H1 (cell line): ENCODE measurements around the gene PRKCSH. TPM values are rescaled to one million over a fixed set of nuclear protein-coding genes. Genes with fewer than 3 reads are reported as not detected.

Experiments
- CTCF ChIA-PET: fragments of 300-600 bp; sonication (Branson Sonifier 250); formaldehyde crosslinking; loops from one replicate; lab custom pipeline; 2021; ENCODE audit not compliant: partially characterized antibody; lab: Charles Lee
- POLR2A ChIA-PET: fragments of 300-600 bp; sonication (Branson Sonifier 250); formaldehyde crosslinking; loops from one replicate; lab custom pipeline; 2021; ENCODE audit warnings: inconsistent platforms; ENCODE audit not compliant: partially characterized antibody; lab: Charles Lee
- DNase-seq, 2 experiments: peaks; one replicate each; pipeline versions ENCODE4 v3.0.0 to v3.0.0-alpha.2; 2010 to 2022; ENCODE audit warnings: low spot score in 2 of 2, low read depth in 1 of 2, mixed read lengths in 1 of 2
- FAIRE-seq: peaks from 2 replicates; lab custom pipeline; 2011; peaks lifted over from hg19 to GRCh38; lab: Jason Lieb, UNC
- H2AFZ ChIP-seq: 2 replicates; pipeline ENCODE4 v1.8.1; 2012; ENCODE audit warnings: low read length, inconsistent platforms
- H2AK5ac ChIP-seq: 2 replicates; pipeline ENCODE4 v1.6.1; 2013; ENCODE audit warnings: low read depth, low read length
- H2BK120ac ChIP-seq: replicated peaks from 2 replicates; pipeline ENCODE3; 2013; ENCODE audit warnings: low read depth, low read length, inconsistent platforms
- H2BK12ac ChIP-seq: 2 replicates; pipeline ENCODE4 v1.6.1; 2013; ENCODE audit warnings: low read depth, low read length
- H2BK15ac ChIP-seq: 2 replicates; pipeline ENCODE4 v1.6.1; 2013; ENCODE audit warnings: low read length
- H2BK20ac ChIP-seq: 2 replicates; pipeline ENCODE4 v1.6.1; 2013; ENCODE audit warnings: low read length
- H2BK5ac ChIP-seq: 2 replicates; pipeline ENCODE4 v1.6.1; 2013; ENCODE audit warnings: low read depth, low read length
- H3K14ac ChIP-seq: 2 replicates; pipeline ENCODE4 v1.6.1; 2013; ENCODE audit warnings: inconsistent platforms; ENCODE audit not compliant: insufficient read length
- H3K18ac ChIP-seq: 2 replicates; pipeline ENCODE4 v1.6.1; 2013; ENCODE audit warnings: low read length; ENCODE audit errors: extremely low read depth
- H3K23ac ChIP-seq: 2 replicates; pipeline ENCODE4 v1.6.1; 2013; ENCODE audit warnings: inconsistent platforms; ENCODE audit not compliant: insufficient read length
- H3K23me2 ChIP-seq: 2 replicates; pipeline ENCODE4 v1.6.1; 2013; ENCODE audit warnings: low read depth, low read length
- H3K27ac ChIP-seq: 2 replicates; pipeline ENCODE4 v1.6.1; 2011; ENCODE audit warnings: low read depth, low read length, inconsistent platforms
- H3K27me3 ChIP-seq, 4 experiments: replicated peaks in 1 of 4; 1 replicate in 1 of 4; 2 replicates in 3 of 4; pipeline versions ENCODE4 v1.6.1 to v1.8.1; 2011 to 2013; ENCODE audit warnings: low read length in 3 of 4, mild to moderate bottlenecking in 3 of 4, inconsistent platforms in 2 of 4, mixed read lengths in 2 of 4, moderate library complexity in 1 of 4; ENCODE audit not compliant: control insufficient read depth in 3 of 4, insufficient read depth in 3 of 4; ENCODE audit errors: extremely low read depth in 1 of 4
- H3K36me3 ChIP-seq, 4 experiments: 2 replicates each; pipeline versions ENCODE4 v1.6.1 to v1.8.1; 2011 to 2013; ENCODE audit warnings: mild to moderate bottlenecking in 4 of 4, low read length in 3 of 4, moderate library complexity in 2 of 4, control low read depth in 1 of 4, inconsistent platforms in 1 of 4; ENCODE audit not compliant: insufficient read depth in 4 of 4, control insufficient read depth in 2 of 4
- H3K4ac ChIP-seq: replicated peaks from 2 replicates; pipeline ENCODE3; 2013; ENCODE audit warnings: low read length, low read depth, mixed read lengths, inconsistent platforms; ENCODE audit not compliant: insufficient read length
- H3K4me1 ChIP-seq, 4 experiments: replicated peaks in 1 of 4; 1 replicate in 1 of 4; 2 replicates in 3 of 4; pipeline versions ENCODE4 v1.6.1 to v1.8.1; 2011 to 2013; ENCODE audit warnings: low read length in 3 of 4, inconsistent platforms in 2 of 4, mixed read lengths in 1 of 4; ENCODE audit not compliant: insufficient read depth in 4 of 4, control insufficient read depth in 3 of 4
- H3K4me2 ChIP-seq, 2 experiments: 2 replicates each; pipeline versions ENCODE4 v1.6.1 to v1.8.1; 2011 to 2013; ENCODE audit warnings: low read depth in 2 of 2, low read length in 2 of 2, control low read depth in 1 of 2, inconsistent platforms in 1 of 2, mild to moderate bottlenecking in 1 of 2; ENCODE audit not compliant: insufficient read depth in 1 of 2
- H3K4me3 ChIP-seq, 4 experiments: fragments of 200-600, 300-600 bp in 1 of 4; sonication (generic), shearing (Covaris generic), sonication (Bioruptor Twin) in 1 of 4; 2 replicates each; pipeline versions ENCODE4 v1.5.1 to v1.8.1; 2011 to 2016; ENCODE audit warnings: low read length in 4 of 4, low read depth in 3 of 4, control low read depth in 2 of 4, inconsistent platforms in 2 of 4, mild to moderate bottlenecking in 2 of 4, mixed read lengths in 1 of 4, moderate library complexity in 1 of 4; ENCODE audit not compliant: insufficient read depth in 2 of 4; ENCODE audit errors: extremely low read depth in 1 of 4
- H3K56ac ChIP-seq: replicated peaks from 2 replicates; pipeline ENCODE3; 2013; ENCODE audit warnings: low read depth, mild to moderate bottlenecking, mixed read lengths, low read length, inconsistent platforms; ENCODE audit not compliant: insufficient read length
- H3K79me1 ChIP-seq: 2 replicates; pipeline ENCODE4 v1.6.1; 2013; ENCODE audit warnings: low read depth, low read length, control low read depth
- H3K79me2 ChIP-seq, 2 experiments: 2 replicates each; pipeline versions ENCODE4 v1.6.1 to v1.8.1; 2012 to 2013; ENCODE audit warnings: low read length in 2 of 2, mild to moderate bottlenecking in 2 of 2, inconsistent platforms in 1 of 2; ENCODE audit not compliant: insufficient read depth in 2 of 2, control insufficient read depth in 1 of 2
- H3K9ac ChIP-seq, 4 experiments: replicated peaks in 1 of 4; 1 replicate in 1 of 4; 2 replicates in 3 of 4; pipeline versions ENCODE4 v1.6.1 to v1.8.1; 2011 to 2013; ENCODE audit warnings: low read depth in 3 of 4, low read length in 3 of 4, control low read depth in 2 of 4, mild to moderate bottlenecking in 2 of 4, moderate library complexity in 2 of 4, inconsistent platforms in 1 of 4; ENCODE audit errors: extremely low read depth in 1 of 4
- H3K9me3 ChIP-seq, 2 experiments: 2 replicates each; pipeline versions ENCODE4 v1.6.1 to v1.8.1; 2012 to 2013; ENCODE audit warnings: mild to moderate bottlenecking in 2 of 2, moderate library complexity in 2 of 2, control low read depth in 1 of 2, inconsistent platforms in 1 of 2, low read depth in 1 of 2, low read length in 1 of 2, mixed read lengths in 1 of 2; ENCODE audit not compliant: insufficient read depth in 2 of 2
- H4K20me1 ChIP-seq, 2 experiments: replicated peaks in 1 of 2; 2 replicates each; pipeline versions ENCODE3 to v1.8.1; 2011 to 2013; ENCODE audit warnings: inconsistent platforms in 2 of 2, low read length in 2 of 2, mild to moderate bottlenecking in 1 of 2; ENCODE audit not compliant: insufficient read depth in 2 of 2, control insufficient read depth in 1 of 2
- H4K5ac ChIP-seq: 2 replicates; pipeline ENCODE4 v1.6.1; 2013; ENCODE audit warnings: low read length, low read depth, mixed read lengths, inconsistent platforms; ENCODE audit not compliant: insufficient read length
- H4K8ac ChIP-seq: 2 replicates; pipeline ENCODE4 v1.8.0; 2013; ENCODE audit warnings: mild to moderate bottlenecking, moderate library complexity, low read length, inconsistent platforms; ENCODE audit not compliant: insufficient read depth; ENCODE audit errors: extremely low read depth
- H4K91ac ChIP-seq: replicated peaks from 2 replicates; pipeline ENCODE3; 2013; ENCODE audit warnings: low read length, mixed read lengths, inconsistent platforms; ENCODE audit not compliant: insufficient read length
- GTF2F1 ChIP-seq: IDR thresholded peaks from 2 replicates; pipeline ENCODE4 v1.6.1; 2012; ENCODE audit warnings: low read depth, low read length, improper control_type of control experiment, borderline replicate concordance
- MAFK ChIP-seq: IDR thresholded peaks from 2 replicates; pipeline ENCODE4 v1.6.1; 2012; ENCODE audit warnings: low read depth, mild to moderate bottlenecking, improper control_type of control experiment, low read length
- RAD21 ChIP-seq, 2 experiments: IDR thresholded peaks in 1 of 2; conservative IDR thresholded peaks in 1 of 2; 2 replicates each; pipeline ENCODE4 v1.6.1; 2011; ENCODE audit warnings: low read depth in 2 of 2, low read length in 2 of 2, improper control_type of control experiment in 1 of 2, inconsistent platforms in 1 of 2, mild to moderate bottlenecking in 1 of 2, moderate library complexity in 1 of 2
- WGBS, 2 experiments: shearing (Covaris generic) in 1 of 2; methylation state at CpG; one replicate each; pipeline versions ENCODE4 v1.1.6 to v1.1.7; 2013 to 2015; ENCODE audit warnings: low lambda C conversion rate in 2 of 2, mixed read lengths in 2 of 2, inconsistent platforms in 1 of 2, low coverage in 1 of 2, missing lambda C conversion rate in 1 of 2; ENCODE audit not compliant: insufficient replicate concordance in 2 of 2, insufficient coverage in 1 of 2, insufficient read length in 1 of 2; ENCODE audit errors: extremely low coverage in 1 of 2, missing lambda C conversion rate in 1 of 2; 5-methylcytosine and 5-hydroxymethylcytosine counted together
- polyA plus RNA-seq, 7 experiments: library from polyadenylated mRNA; depleted of rRNA in 3 of 7; stranded (reverse) in 5 of 7; unstranded in 2 of 7; fragments of >200 nt in 5 of 7; fragments of 200-250 nt in 2 of 7; gene quantifications; 1 replicate in 5 of 7; 2 replicates in 1 of 7; 4 replicates in 1 of 7; pipeline versions ENCODE4 v1.2.1 to v1.2.3, GENCODE V29; 2011 to 2013; ENCODE audit warnings: missing spikeins in 2 of 7, mixed read lengths in 2 of 7
- total RNA-seq: library from RNA; stranded (reverse); fragmentation: NEBNext Ultra II Directional; extraction: Animal tissue kit (Norgen Biotek cat#: 25700); gene quantifications from 2 replicates; pipeline ENCODE4 v1.2.1, GENCODE V29; 2021
- TF ChIP-seq, protein P1 (sequence below): IDR thresholded peaks from 2 replicates; pipeline ENCODE4 v1.6.1; 2012; ENCODE audit warnings: inconsistent platforms

The PRKCSH gene
- total and polyA plus RNA-seq, 2 of the 8 experiments (the other 6 are each of a cell fraction or from before 2014, with no cell fraction given), result 97.2 to 337 TPM

DNA sequence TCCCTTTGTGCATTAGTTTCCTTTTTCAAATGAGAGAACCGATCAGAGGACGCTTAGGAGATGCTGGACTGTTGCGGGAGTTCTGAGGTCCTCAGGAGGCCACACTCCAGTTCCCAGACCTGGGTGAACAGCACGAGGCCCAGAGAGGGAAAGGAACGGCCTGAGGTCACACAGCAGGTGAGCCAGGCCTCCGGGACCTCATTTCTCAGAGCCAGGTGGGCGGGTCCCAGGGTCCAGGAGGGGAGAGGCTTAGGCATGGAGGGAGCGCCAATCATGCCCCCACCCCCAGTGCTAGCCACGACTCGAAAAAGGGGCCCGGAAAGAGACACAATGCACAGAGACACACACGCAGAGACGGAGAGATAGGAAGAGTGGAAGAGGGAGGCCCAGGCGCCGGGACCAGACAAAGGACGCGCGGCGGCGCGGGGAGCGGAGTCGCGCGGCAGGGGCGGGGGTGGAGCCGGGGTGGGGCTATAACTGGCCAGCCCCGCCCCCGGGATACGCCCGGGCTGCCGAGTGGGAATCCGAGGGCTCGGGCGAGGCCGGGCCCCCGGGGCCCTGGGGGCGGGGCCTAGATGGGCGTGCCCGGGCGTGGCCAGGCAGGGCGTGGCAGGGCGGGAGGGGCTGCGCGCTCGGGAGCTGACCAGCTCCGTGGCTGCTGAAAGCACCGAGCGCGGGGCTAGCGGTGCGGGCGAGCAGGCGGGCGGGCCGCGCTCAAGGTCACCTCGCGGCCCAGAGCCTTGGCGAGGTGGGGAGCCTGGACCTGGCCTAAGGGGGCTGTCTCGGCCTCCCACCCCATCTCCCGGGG lies 43.9 kb downstream of the PRKCSH start:
- Histone ChIP-seq H3K36me3 (no peaks in the 10 kb centered on the region; a peak in 1 of 8 replicates), H3K4me1 (peaks cover 0 to 17% (median 5%) of the 10 kb centered on the region in 4 experiments; a peak in 5 of 7 replicates), H3K27ac (no peak overlapping the region), H3K23ac (no peak overlapping the region), H3K18ac (peak overlapping the region; percentile 68), H3K14ac (no peak overlapping the region), H3K27me3 (peaks cover 20 to 26% (median 23%) of the 10 kb centered on the region in 4 experiments), H2BK20ac (no peak overlapping the region), H3K56ac (no peak overlapping the region), H4K20me1 (peaks cover 0 to 7% of the 10 kb centered on the region in 2 experiments), H3K79me1 (no peaks in the 10 kb centered on the region), H4K5ac (no peak overlapping the region), H2BK12ac (peak overlapping the region; percentile 60; the same call in 1 of the 2 replicates), H3K23me2 (peaks cover 7% of the 10 kb centered on the region; the same call in 1 of the 2 replicates), H3K79me2 (no peaks in the 10 kb centered on the region), H2AK5ac (0 out of 2 replicates have a peak overlapping the region, but pooled peaks have one; percentile 75), H3K9me3 (no peaks in the 10 kb centered on the region; a peak in 1 of 4 replicates), H2BK15ac (no peak overlapping the region), H3K4me3 (peak overlapping the region in 2 of 4 experiments; percentile 28 to 58; a peak in 5 of 8 replicates), H3K9ac (no peak overlapping the region), H2BK120ac (no peak overlapping the region), H4K91ac (peak overlapping the region; percentile 70), H2AFZ (no peak overlapping the region; the same call in 1 of the 2 replicates), H3K4ac (peak overlapping the region; percentile 32), H3K4me2 (peak overlapping the region; percentile 34 to 65; a peak in 3 of 4 replicates), H2BK5ac (no peak overlapping the region), H4K8ac (peak overlapping the region; percentile 60; the same call in 1 of the 2 replicates)
- ChIA-PET CTCF (interaction anchor here (1.0 kb wide), 1 partner anchor 98 kb away, joined by 4 read pairs; no protein-coding TSS in a partner anchor), POLR2A (interaction anchor here (0.7 to 3.9 kb wide), 8 partner anchors 11 to 219 kb away, joined by 3 to 20 read pairs (median 6); partner anchors contain the start of gene SWSAP1)
- DNase-seq (peak; percentile 67 to 97), FAIRE-seq (no peak)
- WGBS, 2 experiments, result 43% methylated on average over 18 of the region's 62 CpGs; no CpG with 5 or more reads in 1 of the 2 experiments
- TF ChIP-seq, protein P1, sequence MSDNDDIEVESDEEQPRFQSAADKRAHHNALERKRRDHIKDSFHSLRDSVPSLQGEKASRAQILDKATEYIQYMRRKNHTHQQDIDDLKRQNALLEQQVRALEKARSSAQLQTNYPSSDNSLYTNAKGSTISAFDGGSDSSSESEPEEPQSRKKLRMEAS, result peak; percentile 82
- TF ChIP-seq MAFK (no peak), RAD21 (IDR thresholded peaks at IDR 0.05 in 1 of 2, conservative IDR thresholded peaks at IDR 0.05 in 1 of 2; ENCODE audit: low read depth in 2 of 2, low read length in 2 of 2) (peak in 1 of 2 experiments; percentile 11; a peak in 1 of 4 replicates), GTF2F1 (no peak)
